Neural cell (in vitro differentiated cells): Measurements from ENCODE around the gene SMOC1.

Source experiments
- EP300 ChIP-seq: fragments of 450-650 bp; conservative IDR thresholded peaks from 2 replicates; pipeline ENCODE4 v1.6.1; 2014; ENCODE audit warnings: antibody characterized with exemption, mild to moderate bottlenecking, moderate library complexity; ENCODE audit not compliant: poor library complexity, severe bottlenecking
- EZH2 ChIP-seq: fragments of 200-600, 300-800 bp; shearing (Covaris generic), sonication (generic); IDR thresholded peaks from 2 replicates; pipeline ENCODE4 v1.6.1; 2014; ENCODE audit warnings: antibody characterized with exemption, low read length, borderline replicate concordance, mild to moderate bottlenecking; ENCODE audit not compliant: insufficient read depth, poor library complexity, severe bottlenecking
- MXI1 ChIP-seq: fragments of 450-650 bp; conservative IDR thresholded peaks from 2 replicates; pipeline ENCODE4 v1.6.1; 2014; ENCODE audit warnings: antibody characterized with exemption, mild to moderate bottlenecking; ENCODE audit not compliant: poor library complexity, severe bottlenecking
- POLR2AphosphoS5 ChIP-seq: IDR thresholded peaks from 2 replicates; pipeline ENCODE4 v1.6.1; 2012
- RAD21 ChIP-seq: fragments of 450-650 bp; conservative IDR thresholded peaks from 2 replicates; pipeline ENCODE4 v1.6.1; 2014; ENCODE audit warnings: antibody characterized with exemption, mild to moderate bottlenecking, moderate library complexity
- TF ChIP-seq, protein P1 (sequence below): fragments of 450-650 bp; IDR thresholded peaks from 2 replicates; pipeline ENCODE4 v1.5.1; 2014; ENCODE audit warnings: antibody characterized with exemption, mild to moderate bottlenecking, moderate library complexity; ENCODE audit not compliant: poor library complexity, severe bottlenecking
- TF ChIP-seq, protein P2 (sequence below): IDR thresholded peaks from 2 replicates; pipeline ENCODE4 v1.6.1; 2012; ENCODE audit warnings: borderline replicate concordance

DNA sequence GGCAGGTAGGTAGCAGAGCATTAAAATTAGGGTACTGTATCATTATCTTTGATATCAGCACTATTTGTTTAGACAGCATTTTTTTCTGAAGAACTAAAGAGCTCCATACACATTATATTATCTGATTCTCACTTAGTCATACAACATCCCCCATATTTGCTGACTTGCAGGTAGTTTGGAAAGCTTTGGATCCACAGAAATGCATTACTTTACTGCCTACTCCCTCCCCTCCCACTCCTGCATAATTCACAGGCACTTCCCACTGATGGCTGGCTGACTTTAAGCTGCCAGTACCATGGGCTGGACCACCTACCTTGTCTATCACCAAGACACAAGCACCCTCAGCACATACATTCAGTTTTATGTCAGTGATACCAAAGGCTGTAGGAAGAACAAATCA lies 199.1 kb downstream of the SMOC1 start:
- no peak for TF ChIP-seq RAD21
- TF ChIP-seq, protein P1, sequence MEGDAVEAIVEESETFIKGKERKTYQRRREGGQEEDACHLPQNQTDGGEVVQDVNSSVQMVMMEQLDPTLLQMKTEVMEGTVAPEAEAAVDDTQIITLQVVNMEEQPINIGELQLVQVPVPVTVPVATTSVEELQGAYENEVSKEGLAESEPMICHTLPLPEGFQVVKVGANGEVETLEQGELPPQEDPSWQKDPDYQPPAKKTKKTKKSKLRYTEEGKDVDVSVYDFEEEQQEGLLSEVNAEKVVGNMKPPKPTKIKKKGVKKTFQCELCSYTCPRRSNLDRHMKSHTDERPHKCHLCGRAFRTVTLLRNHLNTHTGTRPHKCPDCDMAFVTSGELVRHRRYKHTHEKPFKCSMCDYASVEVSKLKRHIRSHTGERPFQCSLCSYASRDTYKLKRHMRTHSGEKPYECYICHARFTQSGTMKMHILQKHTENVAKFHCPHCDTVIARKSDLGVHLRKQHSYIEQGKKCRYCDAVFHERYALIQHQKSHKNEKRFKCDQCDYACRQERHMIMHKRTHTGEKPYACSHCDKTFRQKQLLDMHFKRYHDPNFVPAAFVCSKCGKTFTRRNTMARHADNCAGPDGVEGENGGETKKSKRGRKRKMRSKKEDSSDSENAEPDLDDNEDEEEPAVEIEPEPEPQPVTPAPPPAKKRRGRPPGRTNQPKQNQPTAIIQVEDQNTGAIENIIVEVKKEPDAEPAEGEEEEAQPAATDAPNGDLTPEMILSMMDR: no peak
- TF ChIP-seq POLR2AphosphoS5: no peak
- TF ChIP-seq MXI1: no peak
- TF ChIP-seq EZH2: no peak
- no peak for TF ChIP-seq EP300
- TF ChIP-seq, protein P2, sequence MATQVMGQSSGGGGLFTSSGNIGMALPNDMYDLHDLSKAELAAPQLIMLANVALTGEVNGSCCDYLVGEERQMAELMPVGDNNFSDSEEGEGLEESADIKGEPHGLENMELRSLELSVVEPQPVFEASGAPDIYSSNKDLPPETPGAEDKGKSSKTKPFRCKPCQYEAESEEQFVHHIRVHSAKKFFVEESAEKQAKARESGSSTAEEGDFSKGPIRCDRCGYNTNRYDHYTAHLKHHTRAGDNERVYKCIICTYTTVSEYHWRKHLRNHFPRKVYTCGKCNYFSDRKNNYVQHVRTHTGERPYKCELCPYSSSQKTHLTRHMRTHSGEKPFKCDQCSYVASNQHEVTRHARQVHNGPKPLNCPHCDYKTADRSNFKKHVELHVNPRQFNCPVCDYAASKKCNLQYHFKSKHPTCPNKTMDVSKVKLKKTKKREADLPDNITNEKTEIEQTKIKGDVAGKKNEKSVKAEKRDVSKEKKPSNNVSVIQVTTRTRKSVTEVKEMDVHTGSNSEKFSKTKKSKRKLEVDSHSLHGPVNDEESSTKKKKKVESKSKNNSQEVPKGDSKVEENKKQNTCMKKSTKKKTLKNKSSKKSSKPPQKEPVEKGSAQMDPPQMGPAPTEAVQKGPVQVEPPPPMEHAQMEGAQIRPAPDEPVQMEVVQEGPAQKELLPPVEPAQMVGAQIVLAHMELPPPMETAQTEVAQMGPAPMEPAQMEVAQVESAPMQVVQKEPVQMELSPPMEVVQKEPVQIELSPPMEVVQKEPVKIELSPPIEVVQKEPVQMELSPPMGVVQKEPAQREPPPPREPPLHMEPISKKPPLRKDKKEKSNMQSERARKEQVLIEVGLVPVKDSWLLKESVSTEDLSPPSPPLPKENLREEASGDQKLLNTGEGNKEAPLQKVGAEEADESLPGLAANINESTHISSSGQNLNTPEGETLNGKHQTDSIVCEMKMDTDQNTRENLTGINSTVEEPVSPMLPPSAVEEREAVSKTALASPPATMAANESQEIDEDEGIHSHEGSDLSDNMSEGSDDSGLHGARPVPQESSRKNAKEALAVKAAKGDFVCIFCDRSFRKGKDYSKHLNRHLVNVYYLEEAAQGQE: no peak
